Activated T-cell treated with anti-CD3 and anti-CD28 coated beads for 4 hours (primary cell): ENCODE data around the gene TAF7.
"Not testable (repeated sequence)": the region's sequence is repeated elsewhere in the genome, so short reads cannot be mapped to it uniquely, and the experiment has no call there.

ENCODE experiments used
- DNase-seq: peaks from one replicate; pipeline ENCODE4 v3.0.0-alpha.2; 2020

Gene TAF7

GRCh38 chr5:141338538-141339306, 18.1 kb upstream of the TAF7 start, which contains the start of gene PCDHGA2:
Gene PCDHGA2, plus strand, starts transcription at chr5:141338760.
- DNase-seq: no peak

GRCh38 chr5:141332571-141332970, 12.0 kb upstream of the TAF7 start:
- not testable (repeated sequence) for DNase-seq

- DNase-seq: no peak
Observed at GRCh38 chr5:141330299-141331080, 9.9 kb upstream of the TAF7 start, which contains the start of gene PCDHGA1. Gene PCDHGA1, plus strand, starts transcription at chr5:141330514.

GRCh38 chr5:141328231-141328630, 7.6 kb upstream of the TAF7 start:
- no peak for DNase-seq

GRCh38 chr5:141326088-141326854, 5.7 kb upstream of the TAF7 start:
- peak; percentile 52 for DNase-seq

- DNase-seq: no peak
Observed at GRCh38 chr5:141322261-141322660, 1.7 kb upstream of the TAF7 start.

- DNase-seq: no peak
Observed at GRCh38 chr5:141319699-141320098, 885 bp downstream of the TAF7 start.

- DNase-seq: no peak
Observed at GRCh38 chr5:141319202-141319601, 1.4 kb downstream of the TAF7 start.

- DNase-seq: not testable (repeated sequence)
Observed at GRCh38 chr5:141316963-141317362, 3.6 kb downstream of the TAF7 start.

- no peak for DNase-seq
Observed at GRCh38 chr5:141313711-141314110, 6.9 kb downstream of the TAF7 start.

GRCh38 chr5:141306630-141307029, 14.0 kb downstream of the TAF7 start:
- DNase-seq: no peak

GRCh38 chr5:141303756-141304155, 16.8 kb downstream of the TAF7 start, which contains the start of gene SLC25A2:
Gene SLC25A2, minus strand, starts transcription at chr5:141304049. Its CDS starts 184 bp downstream, at chr5:141303865.
- DNase-seq: no peak

GRCh38 chr5:141298376-141298775, 22.2 kb downstream of the TAF7 start:
- DNase-seq: no peak

- DNase-seq: no peak
Observed at GRCh38 chr5:141272906-141273305, 47.7 kb downstream of the TAF7 start.

- DNase-seq: no peak
Observed at GRCh38 chr5:141269195-141269594, 51.4 kb downstream of the TAF7 start.
